ENCODE data around the gene BCL11A. TPM values are rescaled to one million over a fixed set of nuclear protein-coding genes. Genes with fewer than 3 reads are reported as not detected.
A peak's percentile ranks its signal among the peaks of the same experiment; 100 is the strongest.

BCL11A gene
- 1 to 10 TPM; 1.1 to 3.0 (median 1.9) TPM for total RNA-seq (2021; fragmentation: NEBNext Ultra II Directional; extraction: Animal tissue kit (Norgen Biotek cat#: 25700))
- long read RNA-seq, partial matches to known transcripts = 0 of 3 reads
- long read RNA-seq, other reads (novel, unspliced or antisense) = 2 of 3 reads

GRCh38 chr2:60553495-60554073 lies at the start of gene BCL11A:
Gene BCL11A (minus strand): TSS chr2:60553654. CDS start chr2:60553270, 384 bp downstream.
- no peak for TF ChIP-seq CTCF (IDR thresholded peaks at IDR 0.05)
- Mint-ChIP-seq H3K27me3 (ENCODE audit: insufficient read depth) (peaks cover 41% of the 10 kb centered on the region), H3K27ac (peak within 1 kb of the TSS; percentile 51), H3K4me1 (ENCODE audit: low read depth) (peaks cover 30% of the 10 kb centered on the region), H3K9me3 (no peaks in the 10 kb centered on the region), H3K4me3 (peak within 1 kb of the TSS; percentile 90), H3K36me3 (ENCODE audit: low read depth) (no peaks in the 10 kb centered on the region)
- DNase-seq = peak; percentile 52

GRCh38 chr2:60602828-60603532 lies 49.5 kb upstream of the BCL11A start:
- Mint-ChIP-seq H3K4me1 (ENCODE audit: low read depth) (peaks cover 7% of the 10 kb centered on the region), H3K27me3 (ENCODE audit: insufficient read depth) (peaks cover 4% of the 10 kb centered on the region; the same call in 1 of the 2 replicates), H3K9me3 (no peaks in the 10 kb centered on the region), H3K27ac (no peak overlapping the region), H3K36me3 (ENCODE audit: low read depth) (no peaks in the 10 kb centered on the region), H3K4me3 (no peak overlapping the region)
- DNase-seq = no peak
- no peak for TF ChIP-seq CTCF (IDR thresholded peaks at IDR 0.05)

DNA sequence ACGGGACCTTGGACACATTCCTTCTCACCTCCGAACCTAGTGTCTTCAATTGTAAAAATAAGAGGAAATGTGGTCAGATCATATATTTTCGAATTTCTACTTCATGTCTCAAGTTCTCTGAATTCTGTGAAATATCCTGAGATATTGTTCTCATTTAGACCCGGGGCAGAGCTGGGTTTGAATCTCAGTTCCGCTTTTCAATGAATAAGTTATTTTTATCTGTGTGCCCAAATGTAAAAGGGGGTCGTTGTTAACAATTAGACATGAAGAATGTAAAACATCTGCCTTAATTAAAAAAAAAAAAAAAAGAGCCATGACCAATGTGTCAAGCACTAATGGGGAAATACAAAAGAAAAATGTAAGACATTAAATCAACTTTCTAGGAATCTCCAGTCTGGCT lies 48.9 kb upstream of the BCL11A start:
- Mint-ChIP-seq H3K27ac (no peak overlapping the region), H3K9me3 (no peaks in the 10 kb centered on the region), H3K27me3 (ENCODE audit: insufficient read depth) (peaks cover 7% of the 10 kb centered on the region; the same call in 1 of the 2 replicates), H3K36me3 (ENCODE audit: low read depth) (no peaks in the 10 kb centered on the region), H3K4me1 (ENCODE audit: low read depth) (peaks cover 7% of the 10 kb centered on the region), H3K4me3 (no peak overlapping the region)
- TF ChIP-seq CTCF (IDR thresholded peaks at IDR 0.05) = no peak
- DNase-seq = no peak

- DNase-seq = no peak
- peaks cover 7% of the 10 kb centered on the region for H3K27me3 Mint-ChIP-seq (ENCODE audit: insufficient read depth)
Measured at GRCh38 chr2:60598271-60598670, 44.8 kb upstream of the BCL11A start.

DNA sequence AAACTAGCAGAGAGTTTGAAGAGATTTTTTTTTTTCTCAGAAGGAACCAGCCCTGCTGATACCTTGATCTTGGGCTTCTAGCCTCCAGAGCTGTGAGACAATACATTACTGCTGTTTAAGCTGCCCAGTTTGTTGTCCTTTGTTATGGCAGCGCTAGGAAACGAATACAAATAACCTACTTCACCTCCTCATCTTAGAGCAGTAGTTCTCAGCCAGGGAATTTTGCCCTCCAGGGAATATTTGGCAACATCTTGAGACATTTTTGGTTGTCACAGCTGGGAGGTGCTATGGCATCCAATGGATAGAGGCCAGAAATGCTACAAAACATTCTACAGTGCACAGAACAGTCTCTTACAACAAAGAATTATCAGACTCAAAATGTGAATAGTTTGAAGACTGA lies 43.9 kb upstream of the BCL11A start:
- TF ChIP-seq CTCF (IDR thresholded peaks at IDR 0.05) = no peak
- Mint-ChIP-seq H3K27ac (no peak overlapping the region), H3K36me3 (ENCODE audit: low read depth) (no peaks in the 10 kb centered on the region), H3K9me3 (peaks cover 7% of the 10 kb centered on the region), H3K4me3 (no peak overlapping the region), H3K27me3 (ENCODE audit: insufficient read depth) (peaks cover 7% of the 10 kb centered on the region), H3K4me1 (ENCODE audit: low read depth) (no peaks in the 10 kb centered on the region)
- DNase-seq = peak; percentile 12

More at GRCh38 chr2:60598271-60598670, 44.8 kb upstream of the BCL11A start:
- H3K4me3 Mint-ChIP-seq = no peak overlapping the region
- H3K4me1 Mint-ChIP-seq (ENCODE audit: low read depth) = peaks cover 5% of the 10 kb centered on the region
- H3K9me3 Mint-ChIP-seq = no peaks in the 10 kb centered on the region
- TF ChIP-seq CTCF (IDR thresholded peaks at IDR 0.05) = no peak
- H3K36me3 Mint-ChIP-seq (ENCODE audit: low read depth) = no peaks in the 10 kb centered on the region
- no peak overlapping the region for H3K27ac Mint-ChIP-seq
